ENCODE data around the gene METTL16. TPM values are rescaled to one million over a fixed set of nuclear protein-coding genes. Genes with fewer than 3 reads are reported as not detected.
"Not testable (repeated sequence)": the region's sequence is repeated elsewhere in the genome, so short reads cannot be mapped to it uniquely, and the experiment has no call there.

Gene METTL16
- total RNA-seq, 1 donor from 2014 or later, result 38.6 TPM

GRCh38 chr17:2502871-2503580 is 8.7 kb downstream of the METTL16 start:
- no peak for DNase-seq

GRCh38 chr17:2500446-2500845 is 11.2 kb downstream of the METTL16 start:
- no peak for DNase-seq

- not testable (repeated sequence) for DNase-seq
Measured at GRCh38 chr17:2489286-2489685, 22.4 kb downstream of the METTL16 start.

GRCh38 chr17:2487306-2487705 is 24.4 kb downstream of the METTL16 start:
- no peak for DNase-seq

- not testable (repeated sequence) for DNase-seq
Measured at GRCh38 chr17:2486709-2487108, 25.0 kb downstream of the METTL16 start.

- no peak for DNase-seq
Measured at GRCh38 chr17:2485970-2486369, 25.7 kb downstream of the METTL16 start.

- no peak for DNase-seq
Measured at GRCh38 chr17:2485543-2485942, 26.1 kb downstream of the METTL16 start.

- DNase-seq, result peak; percentile 10
Measured at GRCh38 chr17:2484876-2485275, 26.8 kb downstream of the METTL16 start.

- DNase-seq, result no peak
Measured at GRCh38 chr17:2483084-2483483, 28.6 kb downstream of the METTL16 start.

GRCh38 chr17:2482218-2482617 is 29.5 kb downstream of the METTL16 start:
- DNase-seq, result peak; percentile 9

GRCh38 chr17:2481760-2482159 is 29.9 kb downstream of the METTL16 start:
- no peak for DNase-seq

- DNase-seq, result no peak
Measured at GRCh38 chr17:2478458-2478857, 33.2 kb downstream of the METTL16 start.

GRCh38 chr17:2475056-2475455 is 36.6 kb downstream of the METTL16 start:
- DNase-seq, result no peak

GRCh38 chr17:2474371-2474770 is 37.3 kb downstream of the METTL16 start:
- DNase-seq, result no peak

- DNase-seq, result no peak
Measured at GRCh38 chr17:2468270-2468669, 43.4 kb downstream of the METTL16 start.

- no peak for DNase-seq
Measured at GRCh38 chr17:2466931-2467330, 44.8 kb downstream of the METTL16 start.

- DNase-seq, result no peak
Measured at GRCh38 chr17:2462481-2462880, 49.2 kb downstream of the METTL16 start.

GRCh38 chr17:2459917-2460271 is 51.8 kb downstream of the METTL16 start:
- DNase-seq, result no peak

- no peak for DNase-seq
Measured at GRCh38 chr17:2457913-2458312, 53.8 kb downstream of the METTL16 start.

GRCh38 chr17:2456475-2456874 is 55.2 kb downstream of the METTL16 start:
- DNase-seq, result no peak

- DNase-seq, result no peak
Measured at GRCh38 chr17:2455956-2456355, 55.7 kb downstream of the METTL16 start.

- DNase-seq, result no peak
Measured at GRCh38 chr17:2453866-2454265, 57.8 kb downstream of the METTL16 start.

GRCh38 chr17:2453325-2453724 is 58.4 kb downstream of the METTL16 start:
- no peak for DNase-seq

GRCh38 chr17:2452216-2452750 is 59.4 kb downstream of the METTL16 start:
- no peak for DNase-seq
